NOMO-1 treated with dmso at 0.1 percent for 144 hours (cell line): Measurements from ENCODE around the gene KIFBP.
"Not testable (repeated sequence)": the region's sequence is repeated elsewhere in the genome, so short reads cannot be mapped to it uniquely, and the experiment has no call there.

Experiments
- DNase-seq: peaks from one replicate; lab custom pipeline; 2025; ENCODE audit not compliant: unreplicated experiment; lab: John Stamatoyannopoulos, UW

KIFBP gene

DNA sequence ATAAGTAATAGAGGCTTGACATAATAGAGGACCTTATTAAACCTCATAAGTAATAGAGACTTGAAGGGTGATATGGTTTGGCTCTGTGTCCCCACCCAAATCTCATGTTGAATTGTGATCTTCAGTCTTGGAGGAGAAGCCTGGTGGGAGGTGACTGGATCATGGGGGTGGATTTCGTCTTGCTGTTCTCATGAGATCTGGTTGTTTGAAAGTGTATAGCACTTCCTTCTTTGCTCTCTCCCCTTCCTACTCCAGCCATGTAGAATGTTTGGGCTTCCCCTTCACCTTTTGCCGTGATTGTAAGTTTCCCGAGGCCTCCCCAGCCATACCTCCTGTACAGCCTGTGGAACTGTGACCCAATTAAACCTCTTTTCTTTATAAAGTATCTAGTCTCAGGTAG is 8.6 kb downstream of the KIFBP start:
- no peak for DNase-seq

DNA sequence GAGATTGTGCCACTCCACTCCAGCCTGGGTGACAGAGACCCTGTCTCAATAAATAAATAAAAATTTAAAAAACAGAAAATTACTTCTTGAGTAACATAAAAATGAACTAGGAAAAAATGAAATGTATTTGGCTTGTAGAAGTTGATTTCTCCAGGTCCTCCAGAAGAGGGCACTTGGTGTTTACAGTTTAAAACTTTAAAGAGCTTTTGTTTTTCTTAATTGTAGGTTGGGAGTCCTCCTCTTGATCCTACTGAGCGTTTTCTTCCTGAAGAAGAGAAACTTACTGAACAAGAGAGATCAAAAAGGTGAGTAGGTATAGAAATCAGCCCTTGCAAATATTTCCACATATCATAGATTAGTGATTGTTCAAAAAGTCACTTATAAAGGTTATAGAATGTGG is 16.2 kb downstream of the KIFBP start:
- peak; percentile 50 for DNase-seq

DNA sequence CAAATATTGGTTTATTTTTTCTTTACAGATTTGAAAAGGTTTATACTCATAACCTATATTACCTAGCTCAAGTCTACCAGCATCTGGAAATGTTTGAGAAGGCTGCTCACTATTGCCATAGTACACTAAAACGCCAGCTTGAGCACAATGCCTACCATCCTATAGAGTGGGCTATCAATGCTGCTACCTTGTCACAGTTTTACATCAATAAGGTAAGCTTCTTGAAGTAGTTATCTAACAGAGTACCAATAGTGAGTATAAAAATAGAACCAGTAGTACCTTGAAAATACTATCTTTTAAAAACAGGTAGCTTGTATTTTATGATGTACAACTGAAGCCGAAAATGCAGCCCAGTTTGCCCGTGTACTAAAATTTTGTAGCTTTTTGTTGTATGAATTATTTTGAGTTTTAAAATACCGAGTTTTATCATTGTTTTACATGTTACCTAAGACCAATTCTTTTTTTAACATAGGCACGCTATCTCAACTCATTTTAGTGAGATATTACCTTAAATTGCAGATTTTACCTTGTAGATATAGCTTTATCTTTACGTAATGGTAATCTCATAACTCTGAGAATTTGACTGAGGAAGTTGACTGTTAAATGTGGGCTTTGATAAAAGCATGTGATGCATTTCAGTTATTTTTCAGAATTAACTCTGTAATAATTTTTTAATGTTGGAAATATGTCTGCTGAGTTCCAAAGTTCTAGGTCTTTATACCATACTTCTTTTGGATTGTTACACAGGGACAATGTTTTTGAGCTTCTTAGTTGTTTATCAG is 17.3 kb downstream of the KIFBP start:
- no peak for DNase-seq

DNA sequence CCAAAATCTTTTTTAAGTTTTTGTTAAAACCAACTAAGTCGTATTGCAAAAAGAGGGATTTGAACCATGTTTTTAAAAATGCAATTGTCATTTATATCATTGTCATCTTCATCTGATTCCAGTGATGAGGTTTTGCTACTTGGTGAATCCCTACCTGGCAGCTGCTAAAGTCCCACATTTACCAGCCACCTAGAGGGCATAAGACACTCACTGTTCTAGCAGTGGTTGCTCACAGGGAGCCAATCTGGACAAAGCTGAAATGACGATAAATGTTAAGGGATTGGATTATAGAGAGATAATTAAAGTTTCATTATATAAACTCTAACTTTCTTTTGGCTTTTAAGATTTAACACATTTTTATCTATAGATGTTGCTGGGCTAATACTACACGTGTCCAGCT is 18.7 kb downstream of the KIFBP start:
- peak; percentile 14 for DNase-seq

DNA sequence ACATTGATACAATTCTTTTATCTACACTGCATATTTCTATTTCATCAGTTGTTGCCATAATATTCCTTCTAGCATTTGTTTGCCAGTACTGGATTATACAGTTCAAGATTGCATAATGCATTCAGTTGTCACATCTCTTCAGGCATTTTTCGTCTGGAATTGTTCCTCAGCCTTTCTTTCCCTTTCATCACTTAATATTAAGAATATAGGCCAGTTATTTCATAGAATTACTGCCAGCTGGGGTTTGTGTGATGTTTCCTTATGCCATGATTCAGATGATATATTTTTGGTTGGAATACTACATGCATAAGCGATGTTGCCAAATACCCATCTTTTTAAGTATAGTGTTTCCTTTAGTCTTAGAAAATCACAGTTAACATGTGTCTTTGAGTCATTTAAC is 20.8 kb downstream of the KIFBP start:
- DNase-seq = no peak

DNA sequence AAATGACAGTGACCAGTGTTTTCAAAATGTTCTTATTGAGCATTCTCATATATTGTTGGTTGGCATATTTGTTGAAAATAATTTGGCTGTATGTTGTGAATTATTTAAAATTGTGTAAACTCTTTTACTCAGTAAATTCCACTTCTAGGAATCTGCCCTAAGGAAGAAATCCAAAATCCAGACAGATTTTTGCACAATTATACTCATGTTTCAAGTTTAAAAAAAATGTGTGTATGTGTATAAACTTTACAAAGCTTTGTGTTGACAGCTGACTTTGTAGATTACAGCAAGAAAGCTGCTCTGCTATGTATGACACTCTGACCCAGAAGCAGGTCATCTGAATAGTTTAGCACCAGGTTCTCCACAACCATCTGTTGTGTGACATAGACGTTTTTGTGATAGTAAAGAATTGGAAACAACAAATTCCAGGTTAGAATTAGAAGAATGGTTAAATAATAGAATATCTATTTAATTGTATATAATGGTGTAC is 21.6 kb downstream of the KIFBP start:
- DNase-seq = no peak

DNA sequence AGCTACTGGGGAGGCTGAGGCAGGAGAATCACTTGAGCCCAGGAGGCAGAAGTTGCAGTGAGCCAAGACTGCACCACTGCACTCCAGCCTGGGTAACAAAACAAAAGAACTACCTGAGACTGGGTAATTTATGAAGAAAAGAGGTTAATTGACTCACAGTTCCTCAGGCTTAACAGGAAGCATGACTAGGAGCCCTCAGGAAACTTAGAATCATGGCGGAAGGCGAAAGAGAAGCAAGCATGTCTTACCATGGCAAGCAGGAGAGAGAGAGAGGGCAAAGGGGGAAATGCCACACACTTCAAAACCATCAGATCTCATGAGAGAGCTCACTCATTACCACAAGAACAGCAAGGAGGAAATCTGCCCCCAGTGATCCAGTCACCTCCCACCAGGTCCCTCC is 24.2 kb downstream of the KIFBP start:
- DNase-seq = not testable (repeated sequence)

DNA sequence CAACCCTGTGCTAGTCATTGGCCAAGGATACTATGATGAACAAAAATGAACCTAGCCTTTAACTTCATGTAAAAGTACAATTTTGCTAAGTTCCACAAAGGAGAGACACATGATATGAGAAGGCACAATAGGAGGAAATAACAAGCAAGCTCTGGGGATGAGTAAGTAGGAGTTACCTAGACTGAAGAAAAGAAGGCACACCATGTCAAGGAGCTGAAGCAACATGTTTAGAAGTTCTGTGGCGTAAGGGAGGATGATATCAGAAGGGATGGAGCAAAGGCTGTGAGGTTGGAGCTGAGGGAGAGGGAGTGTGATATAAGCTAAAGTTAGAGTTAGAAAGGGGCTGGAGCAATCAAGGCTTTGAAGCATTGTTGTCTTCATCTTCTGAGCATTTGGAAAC is 25.6 kb downstream of the KIFBP start:
- DNase-seq = no peak

DNA sequence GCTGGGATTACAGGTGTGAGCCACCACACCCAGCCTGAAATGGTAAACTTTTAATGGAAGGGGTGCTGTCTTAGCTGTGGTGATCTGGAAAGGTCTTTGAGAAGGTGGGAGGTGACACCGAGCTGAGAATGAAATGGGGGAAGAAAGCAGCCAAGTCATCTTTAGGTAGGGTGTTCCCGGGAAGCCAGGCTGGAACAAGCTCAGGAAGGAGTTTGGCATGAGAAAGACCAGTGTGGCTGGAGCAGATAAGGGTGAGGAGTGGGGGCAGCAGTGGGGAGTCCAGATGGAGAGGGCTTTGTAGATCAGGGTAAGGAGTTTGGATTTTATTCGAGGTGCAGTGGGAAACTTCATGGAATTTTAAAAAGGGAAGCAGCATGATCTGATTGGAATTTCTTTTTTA is 30.0 kb downstream of the KIFBP start:
- no peak for DNase-seq

DNA sequence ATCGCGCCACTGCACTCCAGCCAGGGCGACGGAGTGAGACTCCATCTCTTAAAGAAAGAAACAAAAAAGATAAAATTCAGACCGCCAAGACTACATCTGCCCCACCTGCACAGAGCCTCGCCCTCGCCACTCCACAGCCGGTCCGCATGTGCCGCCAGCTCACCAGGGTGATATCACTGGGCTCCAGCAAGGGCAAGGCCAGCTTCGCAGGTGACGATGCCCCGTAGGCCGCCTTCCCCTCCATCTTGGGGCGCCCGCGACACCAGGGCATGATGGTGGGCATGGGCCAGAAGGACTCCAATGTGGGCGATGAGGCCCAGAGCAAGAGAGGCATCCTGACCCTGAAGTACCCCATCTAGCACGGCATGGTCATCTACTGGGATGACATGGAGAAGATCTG is 34.0 kb downstream of the KIFBP start:
- DNase-seq = no peak

DNA sequence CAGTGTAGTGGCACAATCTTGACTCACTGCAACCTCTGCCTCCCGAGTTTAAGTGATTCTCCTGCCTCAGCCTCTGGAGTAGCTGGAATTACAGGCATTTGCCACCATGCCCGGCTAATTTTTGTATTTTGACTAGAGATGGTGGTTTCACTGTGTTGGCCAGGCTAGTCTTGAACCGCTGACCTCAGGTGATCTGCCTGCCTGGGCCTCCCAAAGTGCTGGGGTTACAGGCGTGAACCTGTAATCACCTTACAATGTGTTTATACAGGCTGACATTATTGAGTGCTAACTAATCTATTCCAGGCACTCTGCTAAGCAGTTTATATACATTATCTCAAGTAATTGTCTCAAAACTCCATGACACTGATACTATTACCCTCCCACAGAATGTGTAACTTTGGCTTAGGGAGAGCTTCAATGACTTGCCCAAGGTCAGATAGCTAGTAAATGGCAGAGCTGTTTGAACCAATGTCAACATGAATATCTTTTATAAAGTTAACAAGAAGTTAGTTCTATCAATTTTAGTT is 36.8 kb downstream of the KIFBP start:
- DNase-seq = no peak

DNA sequence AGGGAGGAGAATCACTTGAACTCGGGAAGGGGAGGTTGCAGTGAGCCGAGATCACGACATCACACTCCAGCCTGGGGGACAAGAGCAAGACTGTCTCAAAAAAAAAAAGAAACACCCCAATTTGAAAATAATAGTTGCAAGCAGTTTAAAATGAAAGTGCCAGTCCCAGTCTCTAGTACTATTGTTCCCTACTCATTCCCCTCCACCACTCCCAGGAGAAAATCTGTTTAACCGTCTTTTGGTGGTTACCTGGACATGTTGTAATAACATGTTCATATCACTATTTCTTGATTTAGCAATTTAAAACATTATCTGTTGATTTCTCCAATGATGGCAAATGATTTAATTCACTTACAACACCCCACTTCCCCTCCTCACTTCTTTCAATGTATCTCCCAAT is 44.7 kb downstream of the KIFBP start:
- DNase-seq = no peak

DNA sequence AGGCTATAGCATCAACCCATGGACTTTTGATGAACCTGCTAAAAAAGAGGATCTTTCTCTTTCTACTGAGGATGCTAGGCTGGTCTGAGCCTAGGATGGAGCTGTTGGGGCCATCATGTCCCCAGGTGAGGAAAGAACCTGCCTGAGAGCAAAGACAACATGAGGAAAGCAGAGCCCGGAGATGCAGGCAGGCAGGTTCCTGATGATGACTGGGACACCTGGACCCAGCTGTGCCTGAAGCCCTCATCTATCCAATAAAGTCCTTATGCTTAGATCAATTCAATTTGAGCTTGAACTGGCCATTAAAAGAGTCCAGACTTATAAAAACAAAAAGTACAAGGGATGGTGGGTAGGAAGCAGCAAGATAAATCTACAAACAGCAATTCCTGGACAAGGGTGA is 48.9 kb downstream of the KIFBP start:
- no peak for DNase-seq

DNA sequence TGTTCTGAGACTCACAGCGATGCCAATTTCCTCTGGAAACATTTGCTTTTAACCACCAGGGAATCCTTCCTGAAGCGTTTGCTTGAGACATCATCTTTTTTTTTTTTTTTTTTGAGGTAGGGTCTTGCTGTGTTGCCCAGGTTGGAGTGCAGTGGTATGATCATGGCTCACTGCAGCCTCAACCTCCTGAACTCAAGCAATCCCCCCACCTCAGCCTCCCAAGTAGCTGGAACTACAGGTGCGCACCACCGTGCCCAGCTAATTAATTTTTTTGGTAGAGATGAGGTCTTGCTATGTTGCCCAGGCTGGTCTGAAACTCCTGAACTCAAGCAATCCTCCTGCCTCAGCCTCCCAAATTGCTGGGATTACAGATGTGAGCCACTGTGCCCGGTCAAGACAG is 52.3 kb downstream of the KIFBP start:
- DNase-seq = not testable (repeated sequence)

DNA sequence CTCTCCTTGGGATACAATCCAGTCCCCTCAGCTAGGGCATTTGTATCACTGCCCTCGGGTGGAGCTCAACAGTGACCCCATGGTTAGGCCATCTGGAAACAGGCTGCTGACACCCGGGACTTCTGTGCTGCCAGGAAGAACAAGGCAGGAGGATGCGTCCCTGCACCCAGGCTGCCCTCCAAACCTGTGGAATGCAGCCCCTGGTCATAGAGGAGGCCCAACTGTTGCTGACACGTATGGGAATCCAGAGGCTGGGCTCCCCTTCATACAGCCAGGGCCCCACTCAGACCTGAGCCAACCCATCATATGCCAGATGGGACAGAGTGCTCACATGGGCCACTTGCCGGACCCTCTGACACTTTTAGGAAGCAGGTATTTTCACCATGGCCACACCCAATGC is 53.8 kb downstream of the KIFBP start:
- no peak for DNase-seq

DNA sequence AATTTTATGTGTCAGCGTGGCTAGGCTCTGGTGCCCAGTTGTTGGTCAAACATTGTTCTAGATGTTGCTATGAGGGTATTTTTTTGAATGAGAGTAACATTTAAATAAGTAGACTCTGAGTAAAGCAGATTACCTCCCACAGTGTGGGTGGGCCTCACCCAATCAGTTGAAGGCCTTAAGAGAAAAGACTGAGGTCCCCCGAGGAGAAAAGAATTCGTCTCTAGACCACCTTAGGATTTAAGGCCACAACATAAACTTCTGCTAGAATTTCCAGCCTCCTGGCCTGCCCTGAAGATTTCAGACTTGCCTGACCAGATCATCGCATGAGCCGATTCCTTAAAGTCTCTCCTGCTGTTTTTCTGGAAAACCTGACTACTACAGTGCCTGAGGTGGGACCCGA is 54.2 kb downstream of the KIFBP start:
- no peak for DNase-seq

DNA sequence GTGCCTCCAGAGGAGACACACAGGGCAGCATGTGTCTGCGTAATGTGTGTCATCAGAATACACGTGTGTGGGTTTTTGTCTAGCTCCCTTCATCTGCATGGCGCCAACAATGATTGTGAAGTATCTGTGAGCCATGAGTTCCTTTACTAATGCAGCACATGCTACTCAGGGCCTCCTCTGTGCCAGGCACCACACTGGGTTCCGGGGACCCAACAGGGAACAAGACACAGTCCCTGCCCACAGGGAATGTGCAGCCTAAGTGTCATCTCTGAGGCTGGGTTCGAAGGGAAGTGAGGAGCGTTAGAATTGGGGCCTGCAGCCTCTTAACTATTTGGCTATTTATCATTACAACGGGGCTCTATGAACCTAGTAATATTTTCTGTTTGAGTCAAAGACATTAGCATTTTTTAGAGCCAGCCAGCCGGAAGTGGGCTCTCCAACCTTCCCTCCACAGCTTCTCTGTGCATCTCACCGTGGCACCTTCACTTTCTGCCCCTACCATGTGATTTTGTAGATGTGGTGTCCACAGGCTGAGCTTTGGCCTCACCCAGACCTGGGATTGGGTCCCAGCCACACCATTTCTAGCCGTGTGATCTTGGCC is 55.4 kb downstream of the KIFBP start:
- no peak for DNase-seq

DNA sequence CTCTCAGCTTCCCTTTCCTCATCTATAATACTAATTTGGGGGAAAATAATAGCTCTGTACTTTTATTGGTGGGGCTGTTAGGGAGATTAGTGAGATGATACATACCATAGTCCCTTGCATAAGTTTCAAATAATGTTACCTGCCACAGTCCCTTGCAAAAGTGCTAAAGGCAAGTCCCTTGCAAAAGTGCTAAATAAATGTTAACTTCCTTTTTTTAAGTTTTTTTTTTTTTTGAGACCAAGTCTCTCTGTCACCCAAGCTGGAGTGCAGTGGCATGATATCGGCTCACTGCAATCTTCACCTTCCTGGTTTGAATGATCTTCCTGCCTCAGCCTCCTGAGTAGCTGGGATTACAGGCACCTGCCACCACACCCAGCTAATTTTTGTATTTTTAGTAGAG is 55.9 kb downstream of the KIFBP start:
- peak; percentile 69 for DNase-seq

DNA sequence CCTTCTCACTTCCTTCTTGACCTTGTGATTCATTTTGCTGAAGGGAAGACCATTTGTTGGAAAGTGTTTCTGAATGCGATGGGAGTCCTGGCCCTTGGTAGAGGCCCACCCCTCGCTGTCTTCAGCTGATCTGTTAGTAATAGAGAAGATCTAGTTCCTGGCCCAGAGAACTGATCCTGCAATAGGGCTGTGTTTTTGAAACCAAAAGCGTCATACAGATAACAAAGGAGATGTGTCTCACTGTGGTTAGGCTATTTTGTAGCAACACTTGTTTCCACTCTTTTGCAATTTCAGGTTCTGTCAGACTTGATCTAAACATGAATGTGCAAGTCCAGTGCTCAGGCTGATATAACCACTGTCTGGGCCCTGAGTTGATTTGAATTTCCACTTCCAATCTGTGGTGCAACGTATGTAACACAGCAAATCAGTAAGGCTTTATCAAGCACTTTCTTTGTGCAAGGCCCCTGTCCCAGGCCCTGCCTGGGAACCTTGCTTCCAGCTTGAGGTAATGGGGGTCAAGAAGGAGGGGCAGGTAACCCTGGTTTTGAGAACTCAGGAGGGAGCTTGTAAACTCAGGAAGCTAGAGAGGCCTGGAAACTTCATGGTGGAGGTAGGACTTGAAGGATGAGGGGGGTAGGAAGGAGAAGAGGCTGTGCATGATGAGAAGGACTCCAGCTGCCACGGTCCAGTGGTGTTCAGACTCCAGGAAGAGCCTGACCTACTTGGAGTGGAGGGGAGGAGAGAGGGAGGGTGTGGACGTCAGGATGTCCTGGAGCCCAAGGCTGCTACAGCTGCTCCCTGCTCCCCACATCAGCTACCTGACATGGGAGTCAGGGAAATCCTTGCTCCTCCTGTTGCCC is 57.1 kb downstream of the KIFBP start:
- peak; percentile 77 for DNase-seq

DNA sequence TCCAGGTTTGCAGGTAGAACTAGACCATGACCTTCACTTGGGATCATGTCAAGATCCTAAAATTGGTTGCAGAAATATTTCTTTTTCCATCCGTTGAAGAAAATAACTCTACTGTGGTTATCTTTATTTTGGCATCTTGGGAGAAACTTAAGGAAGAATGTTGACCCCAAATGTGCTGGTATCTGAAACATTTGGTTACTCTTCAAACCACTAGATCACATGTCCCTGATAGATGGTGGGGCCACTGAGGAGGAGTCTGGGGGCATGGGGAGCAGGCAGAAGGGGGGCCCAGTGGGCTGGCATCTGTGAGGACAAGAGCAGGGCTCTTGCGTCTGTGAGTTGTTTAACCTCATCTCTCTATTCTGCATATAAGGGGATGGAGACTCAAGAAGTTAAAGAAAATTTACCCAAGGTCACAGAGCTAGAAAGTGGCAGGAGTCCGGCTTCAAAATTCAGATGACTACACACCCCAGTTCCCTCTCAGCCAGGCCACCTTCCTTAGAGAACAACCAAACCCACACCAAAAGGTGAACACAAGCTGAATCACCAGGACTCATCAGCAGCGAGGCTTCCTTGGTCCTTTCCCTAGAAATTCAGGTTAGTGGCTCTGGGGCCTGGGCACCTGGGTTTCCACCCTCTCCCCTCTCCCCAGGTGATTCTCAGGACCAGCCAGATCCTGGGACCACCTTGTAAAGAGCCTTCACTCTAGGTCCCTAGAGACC is 58.7 kb downstream of the KIFBP start:
- DNase-seq = no peak

DNA sequence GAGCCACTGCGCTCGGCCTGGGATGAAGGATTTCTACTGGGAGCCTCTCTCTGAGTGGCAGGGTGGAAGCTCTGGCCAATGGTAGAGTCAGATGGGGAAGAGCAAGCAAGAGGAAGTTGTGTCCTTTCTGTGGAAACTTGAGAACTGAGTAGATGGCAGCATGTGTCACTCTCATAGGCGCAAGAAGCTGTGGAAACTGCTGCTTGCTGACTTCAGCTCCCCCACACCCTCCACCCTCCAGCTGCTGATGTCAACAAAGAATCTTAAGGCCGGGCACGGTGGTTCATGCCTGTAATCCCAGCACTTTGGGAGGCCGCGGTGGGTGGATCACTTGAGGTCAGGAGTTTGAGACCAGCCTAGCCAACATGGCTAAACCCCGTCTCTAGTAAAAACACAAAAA is 59.5 kb downstream of the KIFBP start:
- peak; percentile 82 for DNase-seq
